ENCODE results near the gene XYLT1.

XYLT1 gene

GRCh38 chr16:17135439-17135838, 335.3 kb downstream of the XYLT1 start:
- H3K4me3 ChIP-seq, result no peak overlapping the region
- TF ChIP-seq CTCF (IDR thresholded peaks at IDR 0.05), result no peak
- intact Hi-C loops (cut with DNase I; ENCODE audit: low total_unique reads), result no loop called here
- no peaks in the 10 kb centered on the region for H3K27me3 ChIP-seq
- H3K36me3 ChIP-seq, result peaks cover 36 to 75% (median 69%) of the 10 kb centered on the region in 3 donors
- H3K9me3 ChIP-seq, result no peaks in the 10 kb centered on the region
- H3K4me1 ChIP-seq, result no peaks in the 10 kb centered on the region
- no peak for DNase-seq
- H3K27ac ChIP-seq, result no peak overlapping the region

- H3K27ac ChIP-seq, result no peak overlapping the region
- intact Hi-C loops (cut with DNase I; ENCODE audit: low total_unique reads), result no loop called here
- no peaks in the 10 kb centered on the region for H3K4me1 ChIP-seq
- H3K4me3 ChIP-seq, result no peak overlapping the region
- no peak for TF ChIP-seq CTCF (IDR thresholded peaks at IDR 0.05)
- no peaks in the 10 kb centered on the region for H3K27me3 ChIP-seq
- H3K9me3 ChIP-seq, result no peaks in the 10 kb centered on the region
- DNase-seq, result no peak
- H3K36me3 ChIP-seq, result peaks cover 28 to 72% (median 65%) of the 10 kb centered on the region in 3 donors
These were observed 336.2 kb downstream of the XYLT1 start for GRCh38 chr16:17134586-17134985.

GRCh38 chr16:17133851-17134250, 336.9 kb downstream of the XYLT1 start:
- H3K36me3 ChIP-seq, result peaks cover 22 to 66% (median 58%) of the 10 kb centered on the region in 3 donors

GRCh38 chr16:17131351-17131750, 339.4 kb downstream of the XYLT1 start:
- Histone ChIP-seq H3K27me3 (no peaks in the 10 kb centered on the region), H3K36me3 (peaks cover 31 to 59% (median 51%) of the 10 kb centered on the region in 3 donors), H3K4me3 (no peak overlapping the region), H3K4me1 (no peaks in the 10 kb centered on the region), H3K27ac (no peak overlapping the region), H3K9me3 (no peaks in the 10 kb centered on the region)
- intact Hi-C loops (cut with DNase I; ENCODE audit: low total_unique reads), result no loop called here
- DNase-seq, result peak in 1 of 2 donors; percentile 39
- no peak for TF ChIP-seq CTCF (IDR thresholded peaks at IDR 0.05)

More at GRCh38 chr16:17133851-17134250, 336.9 kb downstream of the XYLT1 start:
- no peaks in the 10 kb centered on the region for H3K9me3 ChIP-seq
- no peak for TF ChIP-seq CTCF (IDR thresholded peaks at IDR 0.05)
- H3K27me3 ChIP-seq, result no peaks in the 10 kb centered on the region
- intact Hi-C loops (cut with DNase I; ENCODE audit: low total_unique reads), result no loop called here
- no peak for DNase-seq
- H3K27ac ChIP-seq, result no peak overlapping the region
- H3K4me1 ChIP-seq, result no peaks in the 10 kb centered on the region
- no peak overlapping the region for H3K4me3 ChIP-seq

- Histone ChIP-seq H3K27ac (no peak overlapping the region), H3K4me1 (no peaks in the 10 kb centered on the region), H3K9me3 (no peaks in the 10 kb centered on the region), H3K4me3 (no peak overlapping the region), H3K27me3 (no peaks in the 10 kb centered on the region), H3K36me3 (peaks cover 36 to 60% (median 48%) of the 10 kb centered on the region in 3 donors)
- peak in 1 of 2 donors; percentile 5 for DNase-seq
- no peak for TF ChIP-seq CTCF (IDR thresholded peaks at IDR 0.05)
- intact Hi-C loops (cut with DNase I; ENCODE audit: low total_unique reads), result no loop called here
These were observed 340.0 kb downstream of the XYLT1 start for GRCh38 chr16:17130733-17131132.

GRCh38 chr16:17129971-17130370, 340.8 kb downstream of the XYLT1 start:
- no peak for TF ChIP-seq CTCF (IDR thresholded peaks at IDR 0.05)
- intact Hi-C loops (cut with DNase I; ENCODE audit: low total_unique reads), result no loop called here
- Histone ChIP-seq H3K9me3 (no peaks in the 10 kb centered on the region), H3K27ac (no peak overlapping the region), H3K4me3 (no peak overlapping the region), H3K36me3 (peaks cover 44 to 59% (median 48%) of the 10 kb centered on the region in 3 donors), H3K27me3 (no peaks in the 10 kb centered on the region), H3K4me1 (no peaks in the 10 kb centered on the region)
- peak in 1 of 2 donors; percentile 34 for DNase-seq

Measured in tibial artery (tissue), 4 donors.